Activated T-cell treated with anti-CD3 and anti-CD28 coated beads for 48 hours (primary cell): Measurements from ENCODE around the gene ERCC6L.

Source experiments
- DNase-seq: peaks from one replicate; pipeline ENCODE4 v3.0.0-alpha.2; 2020; ENCODE audit warnings: low read depth

ERCC6L gene

DNA sequence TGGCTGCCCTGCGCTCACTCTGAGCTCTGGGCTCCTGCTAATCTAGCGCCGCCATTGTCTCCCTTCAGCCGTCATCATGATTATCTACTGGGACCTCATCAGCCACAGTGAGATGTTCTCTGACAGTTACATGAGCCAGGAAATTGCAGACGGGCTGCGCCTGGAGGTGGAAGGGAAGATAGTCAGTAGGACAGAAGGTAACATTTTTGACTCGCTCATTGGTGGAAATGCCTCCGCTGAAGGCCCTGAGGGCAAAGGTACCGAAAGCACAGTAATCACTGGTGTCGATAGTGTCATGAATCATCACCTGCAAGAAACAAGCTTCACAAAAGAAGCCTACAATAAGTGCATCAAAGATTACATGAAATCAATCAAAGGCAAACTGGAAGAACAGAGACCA is 79.1 kb downstream of the ERCC6L start:
- DNase-seq = no peak

DNA sequence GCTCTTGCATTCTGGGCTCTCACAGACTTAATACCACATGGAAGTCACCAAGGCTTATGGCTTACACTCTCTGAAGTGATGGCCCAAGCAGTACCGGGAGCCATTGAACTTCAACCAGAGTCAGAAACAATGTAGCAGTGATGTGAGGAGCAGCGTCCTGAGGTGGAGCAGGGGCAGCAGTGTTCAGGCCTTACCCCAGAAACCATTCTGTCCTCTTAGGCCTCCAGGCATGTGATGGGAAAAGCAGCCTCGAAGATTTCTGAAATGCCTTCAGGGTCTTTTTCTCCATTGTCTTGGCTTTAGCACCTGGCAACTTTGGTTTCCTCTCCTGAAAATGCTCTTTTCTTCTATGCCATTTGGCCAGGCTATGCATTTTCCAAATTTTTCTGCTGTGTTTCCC is 80.1 kb downstream of the ERCC6L start:
- DNase-seq = no peak
